Endothelial cell of umbilical vein (primary cell): ENCODE measurements around the gene RAPH1. TPM values are rescaled to one million over a fixed set of nuclear protein-coding genes. Genes with fewer than 3 reads are reported as not detected.

Source experiments
- BruUV-seq: library from RNA; stranded (reverse); fragments of 400-500 nt; replicated peaks from 2 replicates; lab custom pipeline; 2021; lab: Mats Ljungman, UMichigan
- CTCF ChIA-PET: fragments of 300-600, 350-600 bp; sonication (Branson Sonifier 250); formaldehyde crosslinking; loops from one replicate; lab custom pipeline; 2021; ENCODE audit warnings: antibody characterized with exemption, inconsistent platforms; lab: Charles Lee
- POLR2A ChIA-PET: fragments of 300-600, 350-600 bp; sonication (Branson Sonifier 250); formaldehyde crosslinking; loops from one replicate; lab custom pipeline; 2021; ENCODE audit warnings: antibody characterized with exemption, inconsistent platforms; lab: Charles Lee
- DNase-seq: peaks from one replicate; pipeline ENCODE4 v3.0.0-alpha.2; 2011; ENCODE audit warnings: low read depth, low spot score
- FAIRE-seq: peaks from 2 replicates; lab custom pipeline; 2011; peaks lifted over from hg19 to GRCh38; lab: Jason Lieb, UNC
- H2AFZ ChIP-seq: 2 replicates; pipeline ENCODE4 v1.6.0; 2012; ENCODE audit warnings: low read depth, low read length, control low read depth, inconsistent platforms
- H3K27ac ChIP-seq: 2 replicates; pipeline ENCODE4 v1.5.1; 2011; ENCODE audit warnings: low read depth, mild to moderate bottlenecking, control low read depth, low read length, moderate library complexity; ENCODE audit not compliant: insufficient read depth
- H3K27me3 ChIP-seq, 2 experiments: 2 replicates each; pipeline versions ENCODE4 v1.6.0 to v1.6.1; 2011; ENCODE audit warnings: low read length in 2 of 2, mixed read lengths in 1 of 2; ENCODE audit not compliant: control insufficient read depth in 2 of 2, insufficient read depth in 2 of 2
- H3K36me3 ChIP-seq, 2 experiments: 2 replicates in 1 of 2; 3 replicates in 1 of 2; pipeline ENCODE4 v1.5.1; 2011; ENCODE audit warnings: low read length in 2 of 2, mild to moderate bottlenecking in 1 of 2, moderate library complexity in 1 of 2; ENCODE audit not compliant: control insufficient read depth in 2 of 2, insufficient read depth in 2 of 2; ENCODE audit errors: extremely low read depth in 1 of 2
- H3K4me1 ChIP-seq: 3 replicates; pipeline ENCODE4 v1.5.1; 2011; ENCODE audit warnings: mild to moderate bottlenecking, low read length; ENCODE audit not compliant: control insufficient read depth, insufficient read depth; ENCODE audit errors: extremely low read depth
- H3K4me2 ChIP-seq: 2 replicates; pipeline ENCODE4 v1.6.1; 2011; ENCODE audit warnings: low read length, control low read depth, mixed read lengths; ENCODE audit not compliant: insufficient read depth
- H3K4me3 ChIP-seq, 3 experiments: fragments of 200-600 bp in 1 of 3; sonication (generic), shearing (Covaris generic) in 1 of 3; replicated peaks in 1 of 3; 2 replicates each; pipeline ENCODE4 v1.5.1; 2011 to 2016; ENCODE audit warnings: control low read depth in 3 of 3, low read length in 3 of 3, mild to moderate bottlenecking in 2 of 3, inconsistent platforms in 1 of 3, low read depth in 1 of 3, moderate library complexity in 1 of 3; ENCODE audit not compliant: insufficient read depth in 1 of 3
- H3K79me2 ChIP-seq: 2 replicates; pipeline ENCODE4 v1.6.0; 2012; ENCODE audit warnings: low read length, inconsistent platforms; ENCODE audit not compliant: control insufficient read depth, insufficient read depth
- H3K9ac ChIP-seq: replicated peaks from 2 replicates; pipeline ENCODE3; 2011; ENCODE audit warnings: low read length, control low read depth; ENCODE audit not compliant: insufficient read depth; ENCODE audit errors: extremely low read depth
- H3K9me1 ChIP-seq: replicated peaks from 3 replicates; pipeline ENCODE4 v1.6.0; 2011; ENCODE audit warnings: mild to moderate bottlenecking, low read length; ENCODE audit not compliant: control insufficient read depth, insufficient read depth; ENCODE audit errors: extremely low read depth
- H3K9me3 ChIP-seq: replicated peaks from 2 replicates; pipeline ENCODE4 v1.5.1; 2012; ENCODE audit warnings: low read length, inconsistent platforms; ENCODE audit not compliant: control insufficient read depth, insufficient read depth
- H4K20me1 ChIP-seq: replicated peaks from 2 replicates; pipeline ENCODE3; 2011; ENCODE audit warnings: mild to moderate bottlenecking, low read length; ENCODE audit not compliant: control insufficient read depth, insufficient read depth; ENCODE audit errors: extremely low read depth
- CTCF ChIP-seq, 2 donors: IDR thresholded peaks; 1 replicate in 1 of 2; 2 replicates in 1 of 2; pipeline ENCODE4 v1.5.1; 2011; ENCODE audit warnings: low read length in 2 of 2, mild to moderate bottlenecking in 2 of 2, moderate library complexity in 2 of 2, control low read depth in 1 of 2, inconsistent platforms in 1 of 2, low read depth in 1 of 2; ENCODE audit not compliant: insufficient read depth in 1 of 2; ENCODE audit errors: extremely low read depth in 1 of 2
- EZH2 ChIP-seq: IDR thresholded peaks from 2 replicates; pipeline ENCODE4 v1.6.1; 2012; ENCODE audit warnings: borderline replicate concordance, low read depth, mild to moderate bottlenecking, moderate library complexity, low read length, inconsistent platforms; ENCODE audit not compliant: severe bottlenecking
- FOS ChIP-seq: IDR thresholded peaks from 2 replicates; pipeline ENCODE4 v1.6.1; 2011; ENCODE audit warnings: mild to moderate bottlenecking, low read length, moderate library complexity, borderline replicate concordance; ENCODE audit not compliant: insufficient read depth
- GATA2 ChIP-seq: IDR thresholded peaks from 2 replicates; pipeline ENCODE4 v1.7.0; 2011; ENCODE audit warnings: low read depth, mild to moderate bottlenecking, moderate library complexity, mixed read lengths, low read length; ENCODE audit not compliant: insufficient read length, insufficient read depth
- JUN ChIP-seq: IDR thresholded peaks from 2 replicates; pipeline ENCODE4 v1.6.1; 2011; ENCODE audit warnings: borderline replicate concordance, low read depth; ENCODE audit not compliant: insufficient read length, insufficient read depth
- MAX ChIP-seq: IDR thresholded peaks from 2 replicates; pipeline ENCODE4 v1.6.1; 2011; ENCODE audit not compliant: insufficient read depth, insufficient read length
- MYC ChIP-seq: IDR thresholded peaks from one replicate; pipeline ENCODE4 v1.6.1; 2011; ENCODE audit warnings: mild to moderate bottlenecking, low read depth, low read length
- POLR2A ChIP-seq: IDR thresholded peaks from 2 replicates; pipeline ENCODE4 v1.6.1; 2012; ENCODE audit warnings: low read depth, mild to moderate bottlenecking, control low read depth, low read length
- POLR2AphosphoS5 ChIP-seq: IDR thresholded peaks from 2 replicates; pipeline ENCODE4 v1.6.1; 2012; ENCODE audit warnings: low read depth, mild to moderate bottlenecking, control low read depth, low read length, moderate library complexity; ENCODE audit not compliant: insufficient read depth
- dilution Hi-C: fragments of 300-500 bp; cut with MboI; formaldehyde crosslinking; loops from one replicate; pipeline ENCODE4 v1.15.0; 2019; ENCODE audit warnings: low sequenced_read_pairs; ENCODE audit not compliant: extremely low pct_ligation_motif_present
- intact Hi-C: fragments of 100-400 bp; cut with micrococcal nuclease; formaldehyde crosslinking; loops from one replicate; pipeline ENCODE4 v1.10.0; 2022
- polyA plus RNA-seq, 4 experiments: library from polyadenylated mRNA; depleted of rRNA in 3 of 4; stranded (reverse) in 3 of 4; unstranded in 1 of 4; fragments of >200 nt; gene quantifications; 2 replicates each; pipeline versions ENCODE4 v1.2.1 to v1.2.3, GENCODE V29; 2011 to 2012; ENCODE audit warnings: missing spikeins in 1 of 4
- total RNA-seq: library from RNA; stranded (reverse); gene quantifications from 2 replicates; pipeline ENCODE4 v1.2.3, GENCODE V29; 2021

The RAPH1 gene
- total and polyA plus RNA-seq, 2 donors (not counting 3 experiments of a cell fraction or from before 2014, with no cell fraction given): 5.1 to 59.5 TPM

- Histone ChIP-seq H4K20me1 (no peaks in the 10 kb centered on the region), H3K4me1 (peaks cover 3% of the 10 kb centered on the region), H3K4me2 (no peak overlapping the region), H3K9ac (no peak overlapping the region), H3K9me1 (no peaks in the 10 kb centered on the region), H3K36me3 (no peaks in the 10 kb centered on the region), H3K79me2 (peaks cover 56% of the 10 kb centered on the region), H3K4me3 (no peak overlapping the region), H2AFZ (no peak overlapping the region), H3K27me3 (no peaks in the 10 kb centered on the region), H3K27ac (no peak overlapping the region), H3K9me3 (no peaks in the 10 kb centered on the region)
- dilution Hi-C loops (no loop called here), intact Hi-C loops (no loop called here)
- POLR2A ChIA-PET: no interaction called here
- DNase-seq: no peak
- BruUV-seq: no TSS peak
- CTCF ChIA-PET: no interaction called here
- FAIRE-seq: no peak
- TF ChIP-seq POLR2AphosphoS5 (no peak), JUN (no peak), CTCF (IDR thresholded peaks at IDR 0.05; ENCODE audit: extremely low read depth in 1 of 2, insufficient read depth in 1 of 2, low read depth in 1 of 2, low read length in 2 of 2) (no peak), MAX (no peak), EZH2 (no peak), FOS (no peak), GATA2 (no peak), MYC (no peak), POLR2A (no peak)
These were observed 188.5 kb downstream of the RAPH1 start for GRCh38 chr2:203346612-203347011.
